Left ventricle myocardium inferior (tissue), 1 donor: ENCODE data around the gene NTNG1. TPM values are rescaled to one million over a fixed set of nuclear protein-coding genes. Genes with fewer than 3 reads are reported as not detected.

Experiments
- DNase-seq: peaks from one replicate; pipeline ENCODE4 v3.0.0-alpha.2; 2020
- H3K27ac ChIP-seq: fragments of 200-600 bp; replicated peaks from 2 replicates; pipeline ENCODE4 v1.8.0; 2021
- H3K27me3 ChIP-seq: fragments of 200-600 bp; 2 replicates; pipeline ENCODE4 v1.8.0; 2021; ENCODE audit warnings: low read depth
- H3K36me3 ChIP-seq: fragments of 200-600 bp; 2 replicates; pipeline ENCODE4 v1.8.0; 2021
- H3K4me1 ChIP-seq: fragments of 200-600 bp; 2 replicates; pipeline ENCODE4 v1.8.0; 2021
- H3K4me3 ChIP-seq: fragments of 200-600 bp; 2 replicates; pipeline ENCODE4 v1.8.0; 2021; ENCODE audit warnings: mild to moderate bottlenecking, moderate library complexity
- H3K9me3 ChIP-seq: fragments of 200-600 bp; replicated peaks from 2 replicates; pipeline ENCODE4 v1.8.0; 2021
- CTCF ChIP-seq: fragments of 200-600 bp; IDR thresholded peaks from 2 replicates; pipeline ENCODE4 v1.8.0; 2021; ENCODE audit warnings: antibody characterized with exemption, mild to moderate bottlenecking, borderline replicate concordance
- intact Hi-C: fragments of 100-400 bp; cut with micrococcal nuclease; formaldehyde crosslinking; loops from one replicate; pipeline ENCODE4 v1.11.0; 2022
- total RNA-seq: library from RNA; stranded (reverse); fragmentation: NEBNext Ultra II Directional; extraction: Animal tissue kit (Norgen Biotek cat#: 25700); gene quantifications from one replicate; pipeline ENCODE4 v1.2.1, GENCODE V29; 2021
- donor health status: DM: no; HTN: yes; CAD: no; lungs with severe emphysema.

Gene NTNG1
- total RNA-seq, 1 donor from 2014 or later = 0.30 TPM

- Histone ChIP-seq H3K27ac (no peak overlapping the region), H3K36me3 (no peaks in the 10 kb centered on the region), H3K9me3 (no peaks in the 10 kb centered on the region), H3K27me3 (no peaks in the 10 kb centered on the region), H3K4me1 (no peaks in the 10 kb centered on the region), H3K4me3 (no peak overlapping the region)
- intact Hi-C loops = no loop called here
- no peak for TF ChIP-seq CTCF
- no peak for DNase-seq
Measured at GRCh38 chr1:107262467-107263286, 121.8 kb downstream of the NTNG1 start.

- TF ChIP-seq CTCF = no peak
- Histone ChIP-seq H3K4me3 (no peak overlapping the region), H3K9me3 (no peaks in the 10 kb centered on the region), H3K4me1 (no peaks in the 10 kb centered on the region), H3K36me3 (no peaks in the 10 kb centered on the region), H3K27ac (no peak overlapping the region), H3K27me3 (no peaks in the 10 kb centered on the region)
- DNase-seq = no peak
- intact Hi-C loops = no loop called here
Measured at GRCh38 chr1:107263291-107263915, 122.6 kb downstream of the NTNG1 start.

GRCh38 chr1:107264007-107264406, 123.2 kb downstream of the NTNG1 start:
- no peak for DNase-seq
- TF ChIP-seq CTCF = no peak

GRCh38 chr1:107264561-107264960, 123.7 kb downstream of the NTNG1 start:
- H3K4me3 ChIP-seq = no peak overlapping the region
- intact Hi-C loops = no loop called here
- H3K4me1 ChIP-seq = no peaks in the 10 kb centered on the region
- DNase-seq = no peak
- H3K36me3 ChIP-seq = no peaks in the 10 kb centered on the region
- H3K27me3 ChIP-seq = no peaks in the 10 kb centered on the region
- no peaks in the 10 kb centered on the region for H3K9me3 ChIP-seq
- TF ChIP-seq CTCF = no peak
- H3K27ac ChIP-seq = no peak overlapping the region

More at GRCh38 chr1:107264007-107264406, 123.2 kb downstream of the NTNG1 start:
- intact Hi-C loops = no loop called here
- no peak overlapping the region for H3K27ac ChIP-seq
- no peak overlapping the region for H3K4me3 ChIP-seq
- H3K36me3 ChIP-seq = no peaks in the 10 kb centered on the region
- no peaks in the 10 kb centered on the region for H3K4me1 ChIP-seq
- H3K9me3 ChIP-seq = no peaks in the 10 kb centered on the region
- no peaks in the 10 kb centered on the region for H3K27me3 ChIP-seq

- H3K4me1 ChIP-seq = no peaks in the 10 kb centered on the region
- no peak for TF ChIP-seq CTCF
- H3K9me3 ChIP-seq = no peaks in the 10 kb centered on the region
- no peaks in the 10 kb centered on the region for H3K27me3 ChIP-seq
- no peak for DNase-seq
- no peaks in the 10 kb centered on the region for H3K36me3 ChIP-seq
- intact Hi-C loops = no loop called here
- no peak overlapping the region for H3K4me3 ChIP-seq
- no peak overlapping the region for H3K27ac ChIP-seq
Measured at GRCh38 chr1:107267489-107267888, 126.7 kb downstream of the NTNG1 start.
